Pulmonary artery endothelial cell (primary cell): Measurements from ENCODE around the gene IL20RA. TPM values are rescaled to one million over a fixed set of nuclear protein-coding genes. Genes with fewer than 3 reads are reported as not detected.
"Not testable (repeated sequence)": the region's sequence is repeated elsewhere in the genome, so short reads cannot be mapped to it uniquely, and the experiment has no call there.

Experiments used
- DNase-seq: peaks from one replicate; pipeline ENCODE4 v3.0.0-alpha.2; 2011; ENCODE audit warnings: low read depth, low spot score
- total RNA-seq: library from RNA; depleted of rRNA; stranded (reverse); fragments of >200 nt; gene quantifications from 2 replicates; pipeline ENCODE4 v1.2.3, GENCODE V29; 2014

The IL20RA gene
- under 0.01 TPM in 1 of 2 replicates, not detected in the other for total RNA-seq

- no peak for DNase-seq
Measured at GRCh38 chr6:137044366-137045221, at the start of gene IL20RA. Gene IL20RA, minus strand, starts transcription at chr6:137044965. Its CDS starts 237 bp downstream, at chr6:137044728.

- no peak for DNase-seq
Measured at GRCh38 chr6:137093183-137094069, 48.7 kb upstream of the IL20RA start.

GRCh38 chr6:137092018-137092417, 47.3 kb upstream of the IL20RA start:
- DNase-seq, result no peak

GRCh38 chr6:137089305-137089704, 44.5 kb upstream of the IL20RA start:
- no peak for DNase-seq

GRCh38 chr6:137087902-137088301, 43.1 kb upstream of the IL20RA start:
- no peak for DNase-seq

- no peak for DNase-seq
Measured at GRCh38 chr6:137086031-137086430, 41.3 kb upstream of the IL20RA start.

- DNase-seq, result no peak
Measured at GRCh38 chr6:137084865-137085617, 40.3 kb upstream of the IL20RA start.

- no peak for DNase-seq
Measured at GRCh38 chr6:137084090-137084489, 39.3 kb upstream of the IL20RA start.

- no peak for DNase-seq
Measured at GRCh38 chr6:137081997-137082396, 37.2 kb upstream of the IL20RA start.

GRCh38 chr6:137080711-137081110, 35.9 kb upstream of the IL20RA start:
- DNase-seq, result no peak

- DNase-seq, result no peak
Measured at GRCh38 chr6:137076277-137077068, 31.7 kb upstream of the IL20RA start.

- DNase-seq, result not testable (repeated sequence)
Measured at GRCh38 chr6:137075790-137076189, 31.0 kb upstream of the IL20RA start.

- no peak for DNase-seq
Measured at GRCh38 chr6:137070303-137070702, 25.5 kb upstream of the IL20RA start.

- DNase-seq, result no peak
Measured at GRCh38 chr6:137067399-137067798, 22.6 kb upstream of the IL20RA start.

- no peak for DNase-seq
Measured at GRCh38 chr6:137058037-137058436, 13.3 kb upstream of the IL20RA start.

- no peak for DNase-seq
Measured at GRCh38 chr6:137056121-137056880, 11.5 kb upstream of the IL20RA start.

GRCh38 chr6:137051790-137052472, 7.2 kb upstream of the IL20RA start:
- DNase-seq, result no peak

GRCh38 chr6:137049095-137049494, 4.3 kb upstream of the IL20RA start:
- no peak for DNase-seq

GRCh38 chr6:137046871-137047412, 2.2 kb upstream of the IL20RA start:
- no peak for DNase-seq
